Measurements from ENCODE around the gene MPV17L2. TPM values are rescaled to one million over a fixed set of nuclear protein-coding genes. Genes with fewer than 3 reads are reported as not detected.

MPV17L2 gene
- total and polyA plus RNA-seq, 2 donors (not counting 3 experiments of a cell fraction or from before 2014, with no cell fraction given): 13.8 to 27.6 TPM

- Histone ChIP-seq H3K27me3 (ENCODE audit: control insufficient read depth in 2 of 2, insufficient read depth in 2 of 2, low read length in 2 of 2) (peaks cover 0 to 6% of the 10 kb centered on the region in 2 experiments), H3K36me3 (ENCODE audit: control insufficient read depth in 2 of 2, extremely low read depth in 1 of 2, insufficient read depth in 2 of 2, low read length in 2 of 2) (no peaks in the 10 kb centered on the region), H3K9me3 (replicated peaks; ENCODE audit: control insufficient read depth, insufficient read depth, low read length) (no peaks in the 10 kb centered on the region), H3K9me1 (replicated peaks; ENCODE audit: control insufficient read depth, extremely low read depth, insufficient read depth, low read length) (no peaks in the 10 kb centered on the region), H3K4me2 (ENCODE audit: insufficient read depth, low read length) (no peak overlapping the region), H3K4me1 (ENCODE audit: control insufficient read depth, extremely low read depth, insufficient read depth, low read length) (no peaks in the 10 kb centered on the region), H4K20me1 (replicated peaks; ENCODE audit: control insufficient read depth, extremely low read depth, insufficient read depth, low read length) (no peaks in the 10 kb centered on the region), H3K27ac (ENCODE audit: insufficient read depth, low read depth, low read length) (no peak overlapping the region), H3K9ac (replicated peaks; ENCODE audit: extremely low read depth, insufficient read depth, low read length) (no peak overlapping the region), H3K79me2 (ENCODE audit: control insufficient read depth, insufficient read depth, low read length) (no peaks in the 10 kb centered on the region), H3K4me3 (replicated peaks in 1 of 3; ENCODE audit: insufficient read depth in 1 of 3, low read depth in 1 of 3, low read length in 3 of 3) (no peak overlapping the region), H2AFZ (ENCODE audit: low read depth, low read length) (no peak overlapping the region)
- POLR2A ChIA-PET: no interaction called here
- intact Hi-C loops (cut with micrococcal nuclease): no loop called here
- no TSS peak for BruUV-seq (replicated peaks)
- dilution Hi-C loops (cut with MboI; ENCODE audit: extremely low pct_ligation_motif_present, low sequenced_read_pairs): no loop called here
- DNase-seq (ENCODE audit: low read depth, low spot score) (no peak), FAIRE-seq (no peak)
- CTCF ChIA-PET: interaction anchor here (1.3 to 2.5 kb wide), 5 partner anchors 10 to 121 kb away, joined by 3 to 20 read pairs (median 7); a partner anchor contains a TSS
- TF ChIP-seq, protein P1, sequence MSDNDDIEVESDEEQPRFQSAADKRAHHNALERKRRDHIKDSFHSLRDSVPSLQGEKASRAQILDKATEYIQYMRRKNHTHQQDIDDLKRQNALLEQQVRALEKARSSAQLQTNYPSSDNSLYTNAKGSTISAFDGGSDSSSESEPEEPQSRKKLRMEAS (IDR thresholded peaks at IDR 0.05; ENCODE audit: insufficient read depth, insufficient read length): no peak
- no peak for TF ChIP-seq GATA2 (IDR thresholded peaks at IDR 0.05; ENCODE audit: insufficient read depth, insufficient read length, low read depth, low read length)
- no peak for TF ChIP-seq CTCF (IDR thresholded peaks at IDR 0.05; ENCODE audit: extremely low read depth in 1 of 2, insufficient read depth in 1 of 2, low read depth in 1 of 2, low read length in 2 of 2)
- TF ChIP-seq EZH2 (IDR thresholded peaks at IDR 0.05; ENCODE audit: borderline replicate concordance, low read depth, low read length, severe bottlenecking): no peak
- no peak for TF ChIP-seq POLR2A (IDR thresholded peaks at IDR 0.05; ENCODE audit: low read depth, low read length)
- TF ChIP-seq JUN (IDR thresholded peaks at IDR 0.05; ENCODE audit: borderline replicate concordance, insufficient read depth, insufficient read length, low read depth): no peak
- TF ChIP-seq POLR2AphosphoS5 (IDR thresholded peaks at IDR 0.05; ENCODE audit: insufficient read depth, low read depth, low read length): no peak
- no peak for TF ChIP-seq FOS (IDR thresholded peaks at IDR 0.05; ENCODE audit: borderline replicate concordance, insufficient read depth, low read length)
- TF ChIP-seq MYC (IDR thresholded peaks at IDR 0.05; ENCODE audit: low read depth, low read length): no peak
Observed at GRCh38 chr19:18234194-18234593, 41.2 kb downstream of the MPV17L2 start.
